ENCODE measurements around the gene IFI30. TPM values are rescaled to one million over a fixed set of nuclear protein-coding genes. Genes with fewer than 3 reads are reported as not detected.

The IFI30 gene
- total RNA-seq, 1 donor from 2014 or later = 255 TPM

DNA sequence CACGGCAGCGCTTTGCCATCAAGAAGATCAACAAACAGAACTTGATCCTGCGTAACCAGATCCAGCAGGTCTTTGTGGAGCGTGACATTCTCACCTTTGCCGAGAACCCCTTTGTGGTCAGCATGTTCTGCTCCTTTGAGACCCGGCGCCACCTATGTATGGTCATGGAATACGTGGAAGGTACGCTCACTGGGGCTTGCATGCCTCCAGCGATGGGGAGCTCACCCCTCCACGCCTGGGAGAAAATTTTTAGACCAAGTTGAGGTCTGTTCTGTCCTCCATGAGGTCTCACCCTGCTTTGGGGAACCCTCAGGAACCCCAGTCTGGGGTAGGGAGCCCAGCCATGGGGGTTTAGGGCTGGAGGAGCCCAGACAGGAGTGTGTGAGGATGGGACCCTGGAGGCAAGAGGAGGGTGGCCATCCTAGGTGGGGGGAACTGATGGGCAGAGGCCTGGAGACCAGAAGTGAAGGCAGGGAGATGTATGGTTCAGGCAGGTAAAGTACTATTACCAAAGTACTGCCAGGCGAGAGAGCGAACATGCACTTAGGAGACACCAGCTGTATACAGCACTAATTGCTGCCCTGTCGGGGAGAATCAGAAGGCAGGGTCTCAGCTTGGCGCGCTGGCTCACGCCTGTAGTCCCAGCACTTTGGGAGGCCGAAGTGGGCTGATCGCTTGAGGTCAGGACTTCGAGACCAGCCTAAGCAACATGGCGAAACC, 42.9 kb upstream of the IFI30 start:
- DNase-seq = no peak
- intact Hi-C loops (cut with micrococcal nuclease) = no loop called here
- Mint-ChIP-seq H3K4me3 (no peak overlapping the region), H3K27me3 (no peaks in the 10 kb centered on the region), H3K9me3 (no peaks in the 10 kb centered on the region), H3K36me3 (ENCODE audit: low read depth) (peaks cover 73% of the 10 kb centered on the region), H3K4me1 (peaks cover 2% of the 10 kb centered on the region), H3K27ac (no peak overlapping the region)
- no peak for ATAC-seq (ENCODE audit: low read depth)
- TF ChIP-seq, protein P1, sequence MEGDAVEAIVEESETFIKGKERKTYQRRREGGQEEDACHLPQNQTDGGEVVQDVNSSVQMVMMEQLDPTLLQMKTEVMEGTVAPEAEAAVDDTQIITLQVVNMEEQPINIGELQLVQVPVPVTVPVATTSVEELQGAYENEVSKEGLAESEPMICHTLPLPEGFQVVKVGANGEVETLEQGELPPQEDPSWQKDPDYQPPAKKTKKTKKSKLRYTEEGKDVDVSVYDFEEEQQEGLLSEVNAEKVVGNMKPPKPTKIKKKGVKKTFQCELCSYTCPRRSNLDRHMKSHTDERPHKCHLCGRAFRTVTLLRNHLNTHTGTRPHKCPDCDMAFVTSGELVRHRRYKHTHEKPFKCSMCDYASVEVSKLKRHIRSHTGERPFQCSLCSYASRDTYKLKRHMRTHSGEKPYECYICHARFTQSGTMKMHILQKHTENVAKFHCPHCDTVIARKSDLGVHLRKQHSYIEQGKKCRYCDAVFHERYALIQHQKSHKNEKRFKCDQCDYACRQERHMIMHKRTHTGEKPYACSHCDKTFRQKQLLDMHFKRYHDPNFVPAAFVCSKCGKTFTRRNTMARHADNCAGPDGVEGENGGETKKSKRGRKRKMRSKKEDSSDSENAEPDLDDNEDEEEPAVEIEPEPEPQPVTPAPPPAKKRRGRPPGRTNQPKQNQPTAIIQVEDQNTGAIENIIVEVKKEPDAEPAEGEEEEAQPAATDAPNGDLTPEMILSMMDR (IDR thresholded peaks at IDR 0.05) = no peak
- ChIA-PET CTCF (no interaction called here), POLR2A (interaction anchor here (0.6 to 1.3 kb wide), 4 partner anchors 11 to 101 kb away, joined by 3 to 4 read pairs (median 3); no protein-coding TSS in a partner anchor)

DNA sequence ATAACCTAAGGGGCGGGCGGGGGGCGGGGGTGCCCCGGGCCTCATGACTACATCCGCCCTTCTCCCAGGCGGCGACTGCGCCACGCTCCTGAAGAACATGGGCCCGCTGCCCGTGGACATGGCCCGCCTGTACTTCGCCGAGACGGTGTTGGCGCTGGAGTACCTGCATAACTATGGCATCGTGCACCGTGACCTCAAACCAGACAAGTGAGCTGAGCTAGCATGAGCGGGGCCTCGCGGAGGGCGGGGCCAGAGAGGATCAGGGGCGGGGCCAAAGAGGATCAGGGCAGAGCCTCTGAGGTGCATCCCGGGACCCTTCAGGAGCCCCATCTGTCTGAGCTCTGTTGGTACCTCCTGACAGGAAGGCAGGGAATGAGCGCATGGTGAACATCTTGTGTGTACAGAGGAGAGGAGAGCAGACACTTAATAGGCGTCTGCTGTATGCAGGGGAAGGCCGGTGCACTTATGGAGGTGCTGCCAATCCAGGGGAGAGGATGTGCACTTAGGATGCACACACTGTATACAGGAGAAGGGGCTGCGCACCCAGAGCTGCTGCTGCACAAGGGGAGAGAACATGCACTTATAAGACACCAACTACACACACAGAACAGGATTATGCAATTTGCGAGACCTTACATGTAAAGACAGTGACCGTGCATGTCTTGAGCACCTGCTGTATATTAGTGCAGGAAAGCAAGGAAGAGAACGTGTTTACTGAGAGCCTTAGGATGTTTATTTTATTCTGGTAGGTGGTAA, 41.6 kb upstream of the IFI30 start:
- ChIA-PET POLR2A (interaction anchor here (0.6 to 1.3 kb wide), 3 partner anchors 8 to 303 kb away, joined by 3 to 5 read pairs (median 3); no protein-coding TSS in a partner anchor), CTCF (no interaction called here)
- no peaks in the 10 kb centered on the region for H3K4me1 Mint-ChIP-seq
- DNase-seq (no peak), ATAC-seq (ENCODE audit: low read depth) (no peak)
- no peaks in the 10 kb centered on the region for H3K9me3 Mint-ChIP-seq
- no peak overlapping the region for H3K4me3 Mint-ChIP-seq
- no peaks in the 10 kb centered on the region for H3K27me3 Mint-ChIP-seq
- H3K36me3 Mint-ChIP-seq (ENCODE audit: low read depth) = peaks cover 77% of the 10 kb centered on the region
- no peak overlapping the region for H3K27ac Mint-ChIP-seq
- TF ChIP-seq, protein P1 (IDR thresholded peaks at IDR 0.05) = no peak
- intact Hi-C loops (cut with micrococcal nuclease) = no loop called here

DNA sequence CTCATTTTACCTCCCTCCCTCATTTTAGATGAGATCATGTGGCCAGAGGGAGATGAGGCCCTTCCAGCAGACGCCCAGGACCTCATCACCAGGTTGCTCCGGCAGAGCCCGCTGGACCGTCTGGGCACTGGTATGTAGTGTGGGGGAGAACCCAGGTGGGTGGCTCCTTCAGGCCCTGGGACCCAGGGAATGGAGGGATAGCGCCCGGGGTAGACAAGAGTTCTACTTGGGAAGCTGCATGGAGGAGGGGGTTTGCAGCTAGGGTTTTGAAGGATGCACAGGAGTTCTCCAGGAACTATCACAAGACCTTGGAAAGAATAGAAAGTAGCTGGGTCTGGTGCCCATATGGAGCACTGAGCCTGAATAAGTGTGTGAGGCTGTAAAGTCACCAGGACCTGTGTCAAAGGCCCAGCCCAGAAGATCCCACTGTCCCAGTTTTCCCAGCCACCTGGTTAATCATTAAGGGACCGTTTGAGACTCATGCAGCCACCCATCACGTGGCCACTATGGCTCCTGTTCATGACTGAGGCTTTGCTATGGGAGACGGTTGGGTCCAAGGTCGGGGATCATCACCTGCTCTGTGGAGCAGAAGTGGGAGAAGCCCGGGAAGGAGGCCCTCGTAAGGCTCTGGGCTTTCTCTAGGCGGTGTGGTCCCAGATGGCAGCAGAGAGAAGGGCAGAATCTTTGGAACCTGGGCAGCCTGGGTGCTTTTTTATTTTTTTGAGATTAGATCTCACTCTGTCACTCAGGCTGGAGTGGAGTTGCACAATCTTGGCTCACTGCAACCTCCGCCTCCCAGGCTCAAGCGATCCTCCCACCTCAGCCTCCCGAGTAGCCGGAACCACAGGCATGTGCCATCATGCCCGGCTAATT, 37.7 kb upstream of the IFI30 start:
- TF ChIP-seq, protein P1 (IDR thresholded peaks at IDR 0.05) = no peak
- no peaks in the 10 kb centered on the region for H3K27me3 Mint-ChIP-seq
- POLR2A ChIA-PET = no interaction called here
- H3K36me3 Mint-ChIP-seq (ENCODE audit: low read depth) = peaks cover 72% of the 10 kb centered on the region
- no peaks in the 10 kb centered on the region for H3K4me1 Mint-ChIP-seq
- DNase-seq = no peak
- H3K9me3 Mint-ChIP-seq = no peaks in the 10 kb centered on the region
- CTCF ChIA-PET = no interaction called here
- no peak overlapping the region for H3K27ac Mint-ChIP-seq
- ATAC-seq (ENCODE audit: low read depth) = no peak
- no peak overlapping the region for H3K4me3 Mint-ChIP-seq
- intact Hi-C loops (cut with micrococcal nuclease) = no loop called here

DNA sequence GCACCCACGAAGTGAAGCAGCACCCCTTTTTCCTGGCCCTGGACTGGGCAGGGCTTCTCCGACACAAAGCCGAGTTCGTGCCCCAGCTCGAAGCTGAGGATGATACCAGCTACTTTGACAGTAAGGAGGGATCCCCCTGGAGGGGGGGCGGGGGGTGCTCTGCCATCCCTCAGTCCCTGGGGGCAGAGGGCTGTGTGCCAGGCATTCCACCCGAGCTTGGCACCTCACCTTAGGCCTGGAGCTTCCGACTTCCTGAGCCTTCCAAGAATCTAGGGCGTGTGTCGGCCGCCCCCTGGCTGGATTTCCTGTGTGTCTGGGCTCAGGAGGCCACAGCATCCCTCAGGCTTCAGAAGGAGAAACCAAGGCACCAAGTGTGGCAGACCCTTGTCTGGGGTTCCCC, 36.4 kb upstream of the IFI30 start:
- intact Hi-C loops (cut with micrococcal nuclease) = no loop called here
- Mint-ChIP-seq H3K4me3 (no peak overlapping the region), H3K36me3 (ENCODE audit: low read depth) (peaks cover 74% of the 10 kb centered on the region), H3K9me3 (no peaks in the 10 kb centered on the region), H3K27me3 (no peaks in the 10 kb centered on the region), H3K4me1 (no peaks in the 10 kb centered on the region), H3K27ac (no peak overlapping the region)
- no peak for ATAC-seq (ENCODE audit: low read depth)
- no peak for DNase-seq
- POLR2A ChIA-PET = no interaction called here
- TF ChIP-seq, protein P1 (IDR thresholded peaks at IDR 0.05) = no peak
- CTCF ChIA-PET = no interaction called here
